Mucosa of rectum (tissue), 2 donors: ENCODE results near the gene CHRNG.
A peak's percentile ranks its signal among the peaks of the same experiment; 100 is the strongest.

Experiments
- H3K27ac ChIP-seq, 2 donors: one replicate each; pipeline ENCODE4 v1.7.0; 2013; ENCODE audit warnings: inconsistent platforms in 2 of 2, low read depth in 2 of 2, low read length in 2 of 2
- H3K27me3 ChIP-seq, 2 donors: one replicate each; pipeline ENCODE4 v1.7.0; 2013; ENCODE audit warnings: low read length in 2 of 2; ENCODE audit not compliant: control insufficient read depth in 2 of 2, insufficient read depth in 2 of 2
- H3K36me3 ChIP-seq, 2 donors: one replicate each; pipeline ENCODE4 v1.7.0; 2013; ENCODE audit warnings: low read length in 2 of 2; ENCODE audit not compliant: control insufficient read depth in 2 of 2, insufficient read depth in 2 of 2
- H3K4me1 ChIP-seq, 2 donors: one replicate each; pipeline ENCODE4 v1.7.0; 2013; ENCODE audit warnings: low read length in 2 of 2, mild to moderate bottlenecking in 1 of 2; ENCODE audit not compliant: control insufficient read depth in 2 of 2, insufficient read depth in 2 of 2
- H3K4me3 ChIP-seq, 2 donors: one replicate each; pipeline ENCODE4 v1.7.0; 2013; ENCODE audit warnings: low read length in 2 of 2
- H3K9ac ChIP-seq, 2 donors: one replicate each; pipeline ENCODE4 v1.7.0; 2013; ENCODE audit warnings: low read length in 2 of 2, low read depth in 1 of 2, mild to moderate bottlenecking in 1 of 2
- H3K9me3 ChIP-seq, 2 donors: one replicate each; pipeline ENCODE4 v1.7.0; 2013; ENCODE audit warnings: low read length in 2 of 2; ENCODE audit not compliant: control insufficient read depth in 2 of 2
- donor health status: healthy.
- donor health status: Normal muscosa, but diverticular disease.

The CHRNG gene

GRCh38 chr2:232496501-232497270 is 42.8 kb upstream of the CHRNG start:
- H3K4me3 ChIP-seq = no peak overlapping the region
- H3K36me3 ChIP-seq = no peaks in the 10 kb centered on the region
- H3K27me3 ChIP-seq = peaks cover 2% of the 10 kb centered on the region in 2 donors
- H3K4me1 ChIP-seq = no peaks in the 10 kb centered on the region
- H3K27ac ChIP-seq = no peak overlapping the region
- no peak overlapping the region for H3K9ac ChIP-seq
- no peaks in the 10 kb centered on the region for H3K9me3 ChIP-seq

GRCh38 chr2:232497348-232497747 is 42.1 kb upstream of the CHRNG start:
- H3K27me3 ChIP-seq = peaks cover 2% of the 10 kb centered on the region in 2 donors
- no peak overlapping the region for H3K9ac ChIP-seq
- no peak overlapping the region for H3K4me3 ChIP-seq
- no peaks in the 10 kb centered on the region for H3K9me3 ChIP-seq
- H3K4me1 ChIP-seq = no peaks in the 10 kb centered on the region
- no peaks in the 10 kb centered on the region for H3K36me3 ChIP-seq
- H3K27ac ChIP-seq = no peak overlapping the region

- H3K36me3 ChIP-seq = no peaks in the 10 kb centered on the region
- no peak overlapping the region for H3K4me3 ChIP-seq
- H3K4me1 ChIP-seq = no peaks in the 10 kb centered on the region
- H3K27me3 ChIP-seq = peaks cover 4 to 8% of the 10 kb centered on the region in 2 donors
- H3K9me3 ChIP-seq = no peaks in the 10 kb centered on the region
- no peak overlapping the region for H3K9ac ChIP-seq
- no peak overlapping the region for H3K27ac ChIP-seq
Measured at GRCh38 chr2:232498452-232498851, 41.0 kb upstream of the CHRNG start.

GRCh38 chr2:232501331-232501771 is 38.1 kb upstream of the CHRNG start:
- no peaks in the 10 kb centered on the region for H3K9me3 ChIP-seq
- no peaks in the 10 kb centered on the region for H3K36me3 ChIP-seq
- no peak overlapping the region for H3K9ac ChIP-seq
- H3K4me3 ChIP-seq = no peak overlapping the region
- H3K27ac ChIP-seq = no peak overlapping the region
- H3K27me3 ChIP-seq = peaks cover 17 to 22% of the 10 kb centered on the region in 2 donors
- H3K4me1 ChIP-seq = no peaks in the 10 kb centered on the region

- Histone ChIP-seq H3K9ac (no peak overlapping the region), H3K4me1 (no peaks in the 10 kb centered on the region), H3K9me3 (no peaks in the 10 kb centered on the region), H3K27me3 (peaks cover 20 to 26% of the 10 kb centered on the region in 2 donors), H3K4me3 (no peak overlapping the region), H3K27ac (no peak overlapping the region), H3K36me3 (no peaks in the 10 kb centered on the region)
Measured at GRCh38 chr2:232501794-232502390, 37.6 kb upstream of the CHRNG start.

- Histone ChIP-seq H3K9ac (no peak overlapping the region), H3K36me3 (no peaks in the 10 kb centered on the region), H3K9me3 (no peaks in the 10 kb centered on the region), H3K4me1 (no peaks in the 10 kb centered on the region), H3K4me3 (no peak overlapping the region), H3K27ac (no peak overlapping the region), H3K27me3 (peaks cover 21 to 26% of the 10 kb centered on the region in 2 donors)
Measured at GRCh38 chr2:232502511-232502910, 37.0 kb upstream of the CHRNG start.

- no peaks in the 10 kb centered on the region for H3K4me1 ChIP-seq
- peaks cover 22 to 26% of the 10 kb centered on the region in 2 donors for H3K27me3 ChIP-seq
- H3K9ac ChIP-seq = no peak overlapping the region
- no peaks in the 10 kb centered on the region for H3K36me3 ChIP-seq
- peak overlapping the region; percentile 9 to 38 for H3K4me3 ChIP-seq
- no peak overlapping the region for H3K27ac ChIP-seq
- no peaks in the 10 kb centered on the region for H3K9me3 ChIP-seq
Measured at GRCh38 chr2:232502911-232503808, 36.3 kb upstream of the CHRNG start.

GRCh38 chr2:232503809-232504323 is 35.6 kb upstream of the CHRNG start:
- Histone ChIP-seq H3K4me3 (peak overlapping the region in 1 of 2 donors; percentile 9), H3K9ac (no peak overlapping the region)

GRCh38 chr2:232504438-232504837 is 35.1 kb upstream of the CHRNG start:
- Histone ChIP-seq H3K27ac (no peak overlapping the region), H3K9me3 (no peaks in the 10 kb centered on the region), H3K27me3 (peaks cover 22 to 26% of the 10 kb centered on the region in 2 donors), H3K9ac (no peak overlapping the region), H3K4me1 (no peaks in the 10 kb centered on the region), H3K36me3 (no peaks in the 10 kb centered on the region), H3K4me3 (no peak overlapping the region)

More at GRCh38 chr2:232503809-232504323, 35.6 kb upstream of the CHRNG start:
- Histone ChIP-seq H3K27ac (no peak overlapping the region), H3K36me3 (no peaks in the 10 kb centered on the region), H3K27me3 (peaks cover 22 to 26% of the 10 kb centered on the region in 2 donors), H3K9me3 (no peaks in the 10 kb centered on the region), H3K4me1 (no peaks in the 10 kb centered on the region)
